Stimulated activated CD8-positive, alpha-beta memory T cell treated with anti-CD3 and anti-CD28 coated beads, Interleukin-2, amount 100 ng/mL, for 48 hours (primary cell): ENCODE data around the gene KCTD16.

ENCODE experiments used
- DNase-seq, 2 donors: peaks; one replicate each; pipeline ENCODE4 v3.0.0-alpha.2; 2020; ENCODE audit warnings: low read depth in 2 of 2

KCTD16 gene

DNA sequence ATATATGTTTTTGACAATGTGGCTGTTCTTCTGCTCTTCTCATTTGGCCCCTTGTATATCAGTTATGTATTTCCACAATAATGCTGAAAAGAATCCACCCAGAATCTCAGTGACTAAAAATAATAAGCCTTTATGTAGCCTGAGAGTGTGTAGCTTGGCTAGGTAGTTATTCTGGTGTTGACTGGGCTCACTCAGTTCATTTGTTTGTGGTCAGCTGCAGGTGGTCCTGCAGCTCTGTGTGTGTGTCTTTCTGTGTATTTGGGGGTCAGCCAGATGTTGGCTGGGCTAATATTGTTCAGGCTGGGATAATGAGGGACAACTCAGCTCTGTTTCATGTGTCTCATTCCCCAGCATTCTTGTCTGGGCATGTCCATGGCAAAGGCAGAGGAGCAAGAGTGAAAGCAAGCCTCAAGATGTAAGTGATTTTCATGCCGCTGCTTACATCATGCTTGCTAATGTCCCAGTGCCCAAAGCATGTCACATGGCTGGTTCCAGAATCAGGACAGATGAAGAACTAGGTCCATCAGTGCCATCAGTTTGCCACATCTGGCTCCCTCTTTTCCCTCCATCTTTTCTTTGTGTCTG is 162.8 kb downstream of the KCTD16 start:
- DNase-seq: no peak

DNA sequence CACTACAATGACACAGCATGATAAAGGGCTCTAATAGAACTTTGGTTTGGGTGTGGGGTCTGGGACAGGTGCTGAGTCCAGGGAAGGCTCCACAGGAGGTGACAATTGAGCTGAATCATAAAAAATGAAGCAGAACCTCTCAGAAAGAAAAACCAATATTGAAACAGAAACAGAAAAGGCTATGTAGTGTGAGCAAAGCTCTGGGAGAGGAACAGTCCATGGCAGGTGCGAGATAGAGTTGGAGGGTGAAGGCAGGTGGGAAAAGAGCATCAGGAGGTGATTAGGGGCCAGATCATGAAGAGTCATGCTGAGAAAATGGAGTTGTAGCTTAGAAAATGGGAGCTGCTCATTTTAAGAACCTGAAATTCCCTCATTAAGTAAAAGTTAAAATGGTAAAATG is 164.9 kb downstream of the KCTD16 start:
- no peak for DNase-seq

DNA sequence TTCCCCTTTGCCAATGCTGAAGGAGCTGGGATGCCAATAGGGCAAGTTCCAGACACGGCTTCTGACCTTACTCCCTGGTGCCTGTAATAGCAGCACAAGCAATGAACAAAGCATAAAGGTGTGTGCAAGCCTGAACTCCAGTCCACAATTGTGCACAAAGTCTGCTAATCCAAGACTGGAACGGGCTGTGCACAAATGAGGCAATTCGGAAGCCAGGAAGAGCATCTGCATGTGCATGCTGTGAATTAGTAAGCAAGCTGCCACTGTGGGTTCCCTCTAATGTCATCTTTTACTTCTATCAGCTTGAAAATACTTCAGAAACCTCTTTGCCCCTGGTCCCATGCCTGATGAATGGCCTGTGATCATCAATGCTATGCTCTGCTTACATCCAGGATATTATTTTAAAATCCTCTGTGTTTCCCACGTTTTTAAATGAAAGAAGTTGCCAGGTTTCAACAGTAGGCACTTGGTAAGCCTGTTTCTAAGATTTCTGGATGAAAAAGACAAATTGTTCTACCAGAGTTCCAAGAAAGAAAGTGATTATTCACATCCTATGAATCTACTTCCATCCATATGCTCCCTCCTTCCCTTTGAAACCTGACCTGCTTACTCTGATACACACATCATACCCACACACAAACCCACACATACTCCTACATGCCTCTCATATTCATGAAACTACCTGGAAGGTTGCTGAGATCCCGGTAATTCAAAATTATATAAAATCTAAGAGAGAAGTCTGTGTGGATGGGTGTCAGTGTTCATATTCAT is 165.7 kb downstream of the KCTD16 start:
- DNase-seq: no peak

DNA sequence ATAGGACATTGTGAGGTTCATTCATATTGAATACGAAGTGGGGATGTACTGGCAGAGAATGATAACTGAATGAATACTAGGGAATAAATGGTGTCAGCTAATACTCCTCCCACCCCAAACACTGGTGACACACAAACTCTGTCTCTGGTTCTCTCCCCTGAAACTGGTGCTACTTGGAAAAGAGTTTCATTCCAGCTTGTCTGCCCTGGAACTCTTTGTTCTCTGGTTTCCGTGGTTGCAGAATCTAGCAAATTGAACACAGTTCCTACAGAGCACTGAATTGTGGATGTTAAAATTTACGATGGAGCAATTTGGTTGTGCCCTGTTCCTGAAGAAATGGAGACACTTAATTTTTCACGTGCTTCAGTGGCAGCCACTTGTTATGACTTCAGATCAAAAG is 181.7 kb downstream of the KCTD16 start:
- no peak for DNase-seq

DNA sequence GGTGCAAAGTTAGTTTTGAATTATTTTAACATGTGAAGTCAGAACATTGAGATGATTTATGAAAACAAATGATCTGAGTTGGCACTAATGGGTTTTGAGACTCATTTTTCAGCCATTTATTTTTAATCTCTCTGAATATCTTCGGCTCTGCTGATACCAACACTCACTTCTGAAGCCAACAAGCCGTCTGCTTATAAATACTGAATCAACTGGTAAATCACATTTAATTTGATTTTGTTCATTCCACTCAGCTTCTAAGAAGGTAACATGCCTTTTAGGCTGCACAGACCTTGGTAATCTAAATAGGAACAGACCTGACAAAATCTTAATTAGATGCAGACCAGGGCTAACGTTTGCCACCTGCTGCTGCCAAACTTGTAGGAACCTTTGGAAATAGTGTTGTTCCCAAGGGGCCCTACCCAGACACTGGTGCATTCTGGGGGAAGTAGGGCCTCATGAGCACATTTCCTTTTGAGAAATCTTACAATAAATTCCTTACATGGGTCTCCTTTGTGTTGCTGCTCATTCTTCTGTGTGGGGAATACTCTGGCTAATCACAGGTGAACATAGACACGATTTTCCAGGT is 182.2 kb downstream of the KCTD16 start:
- DNase-seq: no peak

DNA sequence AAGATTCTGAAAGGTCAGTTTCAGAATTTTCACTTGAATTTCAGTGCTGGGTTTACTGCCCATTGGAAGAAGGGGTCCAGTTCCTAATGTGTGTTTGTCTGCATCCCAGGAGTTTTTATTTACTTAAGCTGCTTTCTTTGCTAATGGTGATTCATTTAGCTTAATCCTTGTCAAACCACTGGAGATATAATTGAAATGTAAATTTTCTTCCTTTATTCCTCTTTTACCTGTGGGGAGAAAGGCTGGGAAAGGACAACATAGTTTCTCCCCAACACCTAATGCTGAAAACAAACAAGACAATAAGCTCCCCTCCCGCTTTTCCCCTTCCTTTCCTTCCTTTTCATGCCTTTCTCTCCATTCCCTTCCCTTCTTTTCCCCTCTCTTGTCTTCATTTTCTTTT is 185.8 kb downstream of the KCTD16 start:
- no peak for DNase-seq

DNA sequence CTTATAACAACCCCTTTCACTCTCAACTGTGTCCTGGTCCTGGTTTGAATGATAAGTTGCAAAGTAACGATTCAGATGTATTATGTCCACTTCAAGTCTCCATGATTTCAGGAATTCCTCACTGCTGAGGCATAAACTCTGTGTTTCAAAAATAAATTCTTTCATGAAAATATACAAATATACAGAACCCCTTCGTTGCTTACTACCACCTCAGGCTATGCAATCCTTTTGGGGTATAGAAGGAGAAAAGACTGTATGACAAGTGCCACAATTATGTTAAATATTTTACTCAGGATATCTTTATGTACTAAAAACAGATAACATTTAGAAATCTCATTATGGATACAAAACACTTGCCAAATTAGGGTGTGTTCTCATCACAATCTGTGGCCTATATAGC is 190.7 kb downstream of the KCTD16 start:
- no peak for DNase-seq

DNA sequence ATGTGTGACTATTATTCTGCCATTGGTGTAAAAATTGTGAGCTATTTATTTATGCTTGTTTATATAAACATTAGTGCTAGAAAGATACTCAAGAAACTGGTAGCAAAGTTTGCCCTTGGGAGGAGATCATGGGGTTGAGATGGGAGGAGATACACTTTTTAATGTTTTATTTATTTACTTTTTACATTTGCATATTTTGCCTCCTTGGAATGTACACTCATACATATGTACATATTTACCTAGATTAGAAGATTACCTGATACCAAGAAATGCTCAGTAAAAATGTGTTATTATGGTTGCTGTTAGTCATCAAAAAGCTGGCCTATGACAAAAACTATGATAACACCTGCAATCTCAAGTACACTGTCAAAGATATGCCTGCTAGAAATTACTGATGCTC is 195.2 kb downstream of the KCTD16 start:
- DNase-seq: no peak

DNA sequence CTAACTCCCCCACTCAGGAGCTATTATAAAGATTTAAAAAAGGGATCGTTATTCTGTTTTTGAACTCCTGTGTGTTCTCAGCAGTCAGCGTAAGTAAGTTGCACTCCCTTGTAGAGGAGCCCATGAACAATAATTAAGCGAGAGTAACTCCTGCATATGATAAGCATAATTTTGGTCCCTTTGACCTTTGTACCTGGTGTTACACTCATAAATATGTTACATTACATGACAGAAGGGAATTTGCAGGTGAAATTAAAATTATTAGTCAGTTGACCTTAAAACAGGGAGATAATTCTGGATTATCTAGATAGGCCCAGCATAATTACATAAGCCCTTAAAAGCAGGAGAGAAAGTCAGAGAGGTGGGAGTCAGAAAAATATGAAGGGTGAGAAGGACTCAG is 197.3 kb downstream of the KCTD16 start:
- DNase-seq: no peak

DNA sequence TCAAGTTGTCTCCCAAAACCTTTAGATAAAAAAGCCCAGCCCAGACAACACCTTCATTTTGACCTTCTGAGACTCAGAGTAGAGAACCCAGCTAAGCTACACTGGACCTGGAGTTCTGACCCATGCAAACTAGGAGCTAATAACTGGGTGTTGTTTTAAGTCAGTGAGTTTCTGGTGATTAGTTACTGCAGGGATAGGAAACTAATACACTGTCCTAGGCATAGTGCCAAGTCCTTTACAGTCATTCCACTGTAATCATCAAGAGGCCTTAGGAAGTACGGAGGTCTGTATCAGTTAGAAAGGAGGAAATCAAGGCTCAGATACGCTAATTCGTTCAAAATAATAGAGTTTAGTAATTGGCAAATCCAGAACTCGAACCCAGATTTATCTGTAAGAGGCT is 197.9 kb downstream of the KCTD16 start:
- no peak for DNase-seq

DNA sequence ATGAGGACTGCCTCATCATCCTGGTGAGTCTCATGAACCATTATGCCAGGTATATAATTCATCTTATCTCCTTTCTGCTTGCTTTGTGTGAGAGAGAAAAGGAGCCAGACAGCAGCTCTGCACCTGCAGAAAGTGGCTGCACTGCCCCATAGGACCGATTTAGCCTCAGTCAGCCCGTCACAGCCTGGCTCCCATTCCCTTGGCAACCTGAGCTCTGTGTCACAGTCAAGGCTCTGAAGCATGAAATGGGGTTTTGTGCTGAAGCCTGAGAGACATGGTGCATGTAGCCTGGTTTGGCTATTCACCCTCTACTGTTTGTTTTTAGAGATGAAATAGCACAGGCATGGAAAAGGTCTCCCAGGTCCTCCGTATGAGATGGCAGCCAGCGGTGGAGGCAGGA is 198.3 kb downstream of the KCTD16 start:
- DNase-seq: no peak

DNA sequence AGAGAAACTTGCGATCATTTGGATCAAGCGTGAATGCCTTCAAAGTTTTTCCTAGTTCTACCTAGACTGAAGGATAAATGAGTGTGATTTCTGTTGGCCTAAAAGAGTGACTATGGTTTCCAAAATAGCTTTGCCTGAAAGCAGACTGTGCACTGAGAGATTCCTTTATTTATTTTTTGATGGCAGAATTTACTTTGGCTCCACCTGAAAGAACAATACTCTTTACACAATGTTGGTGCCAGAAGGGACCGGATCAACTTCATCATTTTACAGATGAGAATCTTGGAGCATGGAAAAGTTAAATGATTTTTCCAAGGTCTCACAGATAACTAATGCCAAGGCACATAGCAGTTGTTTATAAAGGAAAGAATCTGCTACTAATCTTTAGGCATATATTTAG is 199.6 kb downstream of the KCTD16 start:
- DNase-seq: no peak

DNA sequence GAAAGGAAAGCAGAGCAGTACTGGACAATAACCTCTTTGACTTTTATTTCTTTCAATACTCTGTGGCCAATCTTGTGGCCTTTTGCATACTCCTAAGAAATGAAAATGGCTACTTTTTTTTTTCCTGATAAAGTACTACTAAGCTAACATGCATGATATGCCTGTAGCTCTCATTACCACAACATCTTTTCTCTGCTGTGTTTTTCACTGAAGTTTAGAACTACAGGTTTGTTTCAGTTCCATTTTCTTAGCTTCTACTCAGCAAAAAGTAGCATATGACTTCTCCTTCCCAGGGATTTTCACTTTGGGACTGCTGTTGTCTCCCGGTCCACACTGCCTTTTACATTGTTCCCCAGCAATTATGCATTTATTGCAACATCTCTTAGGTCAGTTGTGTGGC is 204.0 kb downstream of the KCTD16 start:
- DNase-seq: no peak

DNA sequence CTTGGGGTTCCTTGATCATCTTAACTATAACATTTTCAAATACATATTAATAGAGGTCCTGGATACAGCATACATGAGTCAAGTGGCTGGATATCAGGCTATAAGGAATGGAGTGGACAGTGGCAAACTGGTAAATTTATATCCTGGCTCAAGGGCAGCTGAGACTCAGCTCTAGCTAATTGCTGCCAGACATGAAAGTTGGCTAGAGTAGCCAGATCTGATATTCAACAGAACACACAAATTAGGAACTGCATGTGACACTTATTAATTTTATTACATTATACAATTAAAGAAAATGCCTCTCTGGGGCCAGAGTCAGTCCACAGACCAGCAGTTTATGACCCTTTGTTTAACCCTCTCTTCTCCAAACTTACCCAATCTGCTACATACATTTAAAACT is 206.5 kb downstream of the KCTD16 start:
- no peak for DNase-seq

DNA sequence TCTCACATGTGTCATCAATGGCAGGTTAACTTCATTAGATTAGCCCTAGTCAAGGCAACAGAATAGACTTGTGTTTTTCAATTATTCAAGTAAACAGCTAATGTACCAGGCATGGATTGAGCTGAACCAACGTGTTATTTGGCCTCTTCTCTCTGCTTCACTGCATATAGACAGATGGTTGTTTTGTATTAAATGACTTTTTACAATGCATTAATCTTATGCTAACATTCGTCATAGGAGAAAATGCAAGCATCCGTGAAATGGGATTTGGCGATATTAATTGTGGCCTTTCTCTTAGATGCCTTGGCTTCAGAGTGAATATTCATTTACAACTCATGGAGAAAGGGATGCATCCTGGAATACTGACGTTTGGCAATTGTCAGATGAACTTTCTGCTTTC is 208.0 kb downstream of the KCTD16 start:
- DNase-seq: no peak

DNA sequence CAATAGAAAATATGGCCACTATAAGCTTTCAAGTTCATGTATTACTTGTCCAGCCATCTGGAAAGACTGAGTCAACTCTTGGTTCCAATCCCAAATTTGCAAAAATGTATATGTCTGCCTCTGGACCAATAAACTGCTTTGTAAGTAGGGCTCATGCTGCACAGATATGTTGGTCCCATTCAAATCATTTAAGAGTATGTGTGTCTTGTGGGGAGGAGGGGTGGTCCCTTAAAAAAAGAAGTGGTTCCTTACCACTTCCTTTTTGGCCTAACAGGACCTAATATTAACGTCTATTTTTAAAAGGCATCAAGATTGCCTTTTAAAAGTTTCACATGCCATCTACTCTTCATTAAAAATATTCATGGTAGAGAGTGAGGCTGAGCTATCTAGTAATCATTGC is 214.9 kb downstream of the KCTD16 start:
- DNase-seq: no peak

DNA sequence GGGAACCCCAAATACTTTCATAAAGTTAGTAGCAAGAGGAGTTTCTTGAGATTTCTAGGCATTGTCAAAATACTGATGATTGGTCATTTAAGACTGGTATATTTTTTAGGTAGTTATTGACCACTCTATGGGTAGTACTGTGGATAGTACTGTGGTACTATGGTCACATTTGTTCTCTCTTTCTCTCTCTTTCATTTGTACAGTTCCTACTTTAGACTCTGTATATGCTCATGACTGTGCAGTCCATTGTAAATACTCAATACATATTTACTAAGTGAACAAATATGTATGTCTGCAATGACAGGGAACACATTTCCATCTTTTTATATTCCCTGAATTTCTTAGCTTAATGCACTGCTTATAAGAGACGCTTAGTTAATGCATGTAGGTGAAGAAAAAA is 215.6 kb downstream of the KCTD16 start:
- no peak for DNase-seq

DNA sequence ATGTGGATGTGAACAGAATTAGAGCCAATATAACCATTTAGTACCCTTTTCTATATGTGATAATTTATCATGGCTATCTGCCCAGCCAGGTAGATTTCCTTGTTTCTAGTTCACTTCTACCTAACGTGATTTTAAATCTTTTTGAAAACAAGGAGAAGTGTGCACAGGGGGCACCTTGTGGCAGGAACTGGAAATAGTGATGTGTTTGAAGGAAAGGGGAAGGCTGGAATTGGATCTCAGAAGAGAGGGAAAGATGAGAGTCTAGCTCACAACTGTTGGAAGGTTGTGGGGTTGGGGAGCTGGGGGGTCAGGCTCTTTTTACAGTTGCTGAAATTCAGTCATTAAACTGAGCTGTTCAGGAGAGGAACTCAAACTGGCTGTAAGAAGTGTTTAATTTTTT is 219.5 kb downstream of the KCTD16 start:
- no peak for DNase-seq

DNA sequence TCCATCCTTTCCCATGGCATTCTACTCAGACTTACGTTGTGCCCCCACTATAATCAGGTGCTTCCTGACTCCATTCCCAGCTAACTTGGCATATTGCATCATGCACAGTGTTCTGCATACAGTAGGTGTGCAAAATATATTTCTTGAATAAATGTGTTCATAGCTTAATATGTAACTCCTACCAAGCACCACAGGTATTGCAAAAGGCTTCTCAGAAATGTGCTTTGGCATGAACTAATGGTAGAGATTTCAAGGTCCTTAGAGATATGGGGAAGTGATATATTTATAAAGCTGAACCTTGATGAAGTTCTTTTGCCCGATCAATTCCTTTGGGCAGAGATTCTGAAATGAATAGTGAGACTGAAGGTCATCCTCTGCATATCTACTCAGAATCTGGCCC is 220.4 kb downstream of the KCTD16 start:
- DNase-seq: no peak

DNA sequence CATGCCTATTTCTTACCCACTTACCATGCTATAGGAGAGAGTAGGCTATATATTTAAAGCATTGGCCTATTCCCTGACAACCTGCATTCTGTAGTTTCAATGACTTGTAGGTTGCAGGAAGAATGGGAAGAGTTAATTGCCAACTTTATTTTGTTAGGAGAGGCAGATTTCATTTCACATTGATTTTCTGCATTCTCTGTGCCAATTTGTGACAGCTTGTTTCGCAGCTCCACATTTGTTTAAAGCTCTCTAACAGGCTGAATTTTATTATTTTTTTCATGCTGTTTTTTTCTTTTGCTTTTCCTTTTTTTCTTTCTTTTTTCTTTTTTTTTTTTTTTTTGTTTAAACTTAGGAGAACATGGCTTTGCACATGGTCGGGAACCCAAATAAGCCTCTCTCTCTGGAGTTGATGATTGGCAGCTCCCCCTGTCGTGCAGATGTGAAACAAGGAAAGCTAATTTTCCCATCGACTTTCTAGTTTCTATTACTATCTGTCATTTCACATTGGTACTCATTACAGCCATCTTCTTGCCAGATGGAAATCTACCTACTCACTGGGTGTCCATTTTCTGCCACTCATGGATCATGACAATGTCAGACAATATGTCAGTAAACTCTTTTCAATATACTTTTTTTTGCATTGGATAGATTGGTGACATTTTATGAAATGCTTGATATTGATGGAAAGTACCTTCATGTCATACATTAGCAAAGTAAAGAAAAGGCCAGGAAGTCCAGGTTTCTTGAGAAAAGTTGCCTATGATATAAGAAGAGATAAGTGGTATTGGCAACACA is 223.2 kb downstream of the KCTD16 start:
- no peak for DNase-seq

DNA sequence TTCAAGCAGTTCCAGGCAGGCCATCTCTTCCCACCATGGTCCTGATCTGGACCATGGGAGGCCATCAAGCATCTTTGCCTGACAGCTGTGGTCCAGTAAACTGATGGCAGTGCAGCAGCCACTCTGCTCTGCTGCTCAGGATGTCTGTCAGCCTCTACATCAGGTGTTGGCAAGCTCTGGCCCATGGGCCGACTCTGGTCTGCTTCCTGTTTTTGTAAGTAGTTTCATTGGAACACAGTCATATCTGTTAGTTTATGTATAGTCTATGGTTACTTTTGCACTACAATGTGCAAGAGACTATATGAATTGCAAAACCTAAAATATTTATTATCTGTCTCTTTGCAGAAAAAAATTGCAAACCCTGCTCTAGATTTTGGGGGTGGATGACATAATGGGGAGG is 225.0 kb downstream of the KCTD16 start:
- no peak for DNase-seq

DNA sequence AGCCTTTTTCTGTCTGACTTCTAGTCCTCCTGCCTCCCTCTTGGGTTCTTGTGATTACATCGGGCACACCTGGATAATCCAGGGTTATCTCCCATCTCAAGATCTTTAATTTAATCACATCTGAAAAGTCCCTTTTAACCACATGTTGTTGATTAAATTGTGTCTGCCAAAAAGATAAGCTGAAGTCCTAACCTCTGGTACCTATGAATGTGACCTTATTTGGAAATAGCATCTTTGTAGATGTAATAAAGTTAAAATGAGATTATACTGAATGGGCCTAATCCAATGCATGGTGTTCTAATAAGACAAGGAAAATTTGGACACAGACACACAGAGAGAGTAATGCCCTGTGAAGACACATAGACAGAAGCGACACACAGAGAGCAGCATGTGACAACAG is 232.4 kb downstream of the KCTD16 start:
- DNase-seq: no peak
